SH-SY5Y (cell line): Measurements from ENCODE around the gene CYBA.

Source experiments
- GATA2 ChIP-seq: IDR thresholded peaks from 2 replicates; pipeline ENCODE4 v1.6.1; 2011; ENCODE audit warnings: mild to moderate bottlenecking, low read depth, low read length
- GATA3 ChIP-seq: IDR thresholded peaks from 2 replicates; pipeline ENCODE4 v1.6.1; 2011; ENCODE audit warnings: low read depth, mild to moderate bottlenecking, low read length, moderate library complexity

CYBA gene

GRCh38 chr16:88658714-88659113 lies 7.9 kb upstream of the CYBA start:
- TF ChIP-seq GATA3 (no peak), GATA2 (no peak)

- TF ChIP-seq GATA2 (no peak), GATA3 (no peak)
Observed at GRCh38 chr16:88657371-88657770, 6.5 kb upstream of the CYBA start.

DNA sequence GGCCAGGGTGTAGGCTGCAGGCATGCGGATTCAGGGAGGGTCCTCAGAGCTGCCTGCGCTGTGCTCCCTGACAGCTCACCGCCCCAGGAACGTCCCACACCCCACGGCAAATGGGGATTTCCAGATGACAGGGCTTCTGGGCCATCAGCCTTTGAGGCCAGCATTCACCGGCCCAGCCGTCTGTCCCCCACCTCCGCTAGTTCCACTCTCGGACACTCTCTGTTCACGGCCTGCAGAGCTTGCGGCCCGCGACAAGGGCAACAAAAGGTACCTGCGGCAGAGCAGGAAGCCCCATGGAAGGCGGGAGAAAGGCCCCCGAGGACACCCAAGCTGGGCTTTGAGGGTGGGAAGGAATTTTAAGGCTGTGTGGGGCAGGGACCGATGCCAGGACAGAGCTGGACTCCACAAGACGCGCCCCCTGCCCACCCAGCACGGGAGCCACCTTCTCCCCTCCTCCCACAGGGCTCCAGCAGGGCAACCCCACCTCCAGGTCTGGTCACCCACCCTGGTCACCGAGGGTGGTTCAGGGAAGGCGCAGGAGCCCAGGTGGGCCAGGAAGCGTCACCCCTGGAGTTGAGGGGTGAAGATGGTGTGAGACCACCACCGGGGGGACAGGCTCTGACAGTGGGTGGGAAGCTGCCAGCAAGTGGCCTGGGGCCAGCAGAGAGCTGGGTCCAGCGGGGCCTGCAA lies 5.6 kb upstream of the CYBA start:
- TF ChIP-seq GATA2 (no peak), GATA3 (no peak)

GRCh38 chr16:88655733-88656281 lies 5.0 kb upstream of the CYBA start:
- TF ChIP-seq GATA3 (no peak), GATA2 (no peak)

- TF ChIP-seq GATA2 (no peak), GATA3 (no peak)
Observed at GRCh38 chr16:88655053-88655732, 4.3 kb upstream of the CYBA start.

DNA sequence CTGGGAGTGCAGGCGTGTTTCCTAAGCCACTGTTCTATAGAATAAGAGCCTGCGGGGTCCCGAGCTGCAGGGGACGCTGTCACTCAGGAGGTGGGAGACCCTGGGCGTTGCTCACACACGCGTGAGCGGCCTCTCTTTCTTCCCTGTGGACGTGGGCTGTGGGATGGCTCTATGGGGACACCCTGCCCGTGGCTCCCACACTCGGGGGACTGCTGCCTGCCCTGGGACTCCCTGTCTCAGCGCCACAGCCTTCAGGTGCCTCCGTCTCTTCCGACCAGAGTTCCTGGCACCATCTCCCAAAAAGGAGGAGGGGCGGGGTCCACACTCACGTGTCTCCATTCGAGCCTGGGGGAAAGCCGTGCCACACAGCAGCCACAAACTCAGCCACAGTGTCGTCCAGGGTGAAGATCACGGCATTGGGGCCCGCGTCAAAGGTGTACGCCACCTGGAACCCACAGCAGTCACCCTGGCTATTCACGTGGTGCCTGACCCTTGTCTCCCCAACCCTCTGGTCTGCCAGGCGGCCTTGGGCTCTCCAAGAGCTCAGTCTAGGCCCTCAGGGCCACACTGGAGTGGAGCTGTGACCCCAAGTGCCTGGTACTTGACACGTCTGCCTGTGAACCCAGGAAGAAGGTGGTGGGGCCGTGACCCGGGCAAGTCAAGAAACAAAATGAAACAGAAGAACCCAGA lies 3.7 kb upstream of the CYBA start:
- TF ChIP-seq GATA3: no peak
- no peak for TF ChIP-seq GATA2

- TF ChIP-seq GATA3 (no peak), GATA2 (no peak)
Observed at GRCh38 chr16:88653596-88654362, 2.9 kb upstream of the CYBA start.

GRCh38 chr16:88653101-88653500 lies 2.2 kb upstream of the CYBA start:
- no peak for TF ChIP-seq GATA3
- TF ChIP-seq GATA2: no peak

- no peak for TF ChIP-seq GATA3
- no peak for TF ChIP-seq GATA2
Observed at GRCh38 chr16:88652762-88653063, 1.9 kb upstream of the CYBA start.

- TF ChIP-seq GATA3: no peak
- no peak for TF ChIP-seq GATA2
Observed at GRCh38 chr16:88651989-88652761, 1.3 kb upstream of the CYBA start.

DNA sequence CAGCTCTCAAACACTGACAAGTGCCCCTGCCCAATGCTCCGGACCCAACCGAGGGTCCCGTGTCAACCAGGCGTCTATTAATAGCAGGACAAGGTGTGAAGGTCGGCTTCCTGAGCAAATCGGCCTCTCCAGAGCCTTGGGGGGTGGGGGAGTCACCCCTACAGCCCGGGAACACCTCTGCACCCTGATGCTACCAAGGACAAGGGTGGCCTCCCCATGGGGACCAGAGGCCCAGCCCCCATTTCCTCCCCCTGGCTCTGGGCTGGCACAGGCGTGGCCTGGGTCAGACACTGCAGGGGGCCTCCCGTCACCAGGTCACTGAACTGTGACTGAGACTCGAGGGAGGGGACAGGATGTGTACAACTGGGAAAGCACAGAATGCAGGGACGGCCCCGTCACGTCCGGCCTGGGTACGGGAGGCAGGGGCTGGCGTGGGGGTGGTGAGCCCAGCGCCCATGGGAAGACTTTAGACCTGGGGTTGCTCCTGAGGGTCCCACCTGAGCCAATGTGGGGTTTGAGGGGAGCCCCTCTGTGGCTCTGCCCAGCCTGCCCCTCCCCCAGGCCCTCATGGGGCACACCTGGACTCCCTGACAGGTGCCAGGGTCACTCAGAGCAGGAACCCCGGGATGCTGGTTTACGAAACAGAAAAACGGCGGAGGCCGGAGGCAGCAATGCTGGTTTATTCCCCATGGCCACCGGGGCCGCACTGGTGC lies 579 bp upstream of the CYBA start:
- no peak for TF ChIP-seq GATA2
- no peak for TF ChIP-seq GATA3

GRCh38 chr16:88649924-88650748 lies 717 bp downstream of the CYBA start:
- TF ChIP-seq GATA2: no peak
- TF ChIP-seq GATA3: no peak
